ENCODE results near the gene NHS. TPM values are rescaled to one million over a fixed set of nuclear protein-coding genes. Genes with fewer than 3 reads are reported as not detected.

Gene NHS
- total RNA-seq, 1 donor from 2014 or later: 12.1 TPM

- peaks cover 2% of the 10 kb centered on the region for H3K36me3 Mint-ChIP-seq
- H3K4me3 Mint-ChIP-seq: no peak overlapping the region
- Histone ChIP-seq H4K20me1 (ENCODE audit: low read depth) (no peaks in the 10 kb centered on the region), H3K4me3 (no peak overlapping the region), H3K9me3 (ENCODE audit: low read depth) (no peaks in the 10 kb centered on the region), H3F3A (ENCODE audit: low read depth) (no peaks in the 10 kb centered on the region), H3K79me2 (ENCODE audit: low read depth) (no peaks in the 10 kb centered on the region), H3K27ac (no peak overlapping the region), H2AFZ (replicated peaks) (no peak overlapping the region), H3K9ac (no peak overlapping the region), H3K27me3 (no peaks in the 10 kb centered on the region), H3K4me1 (no peaks in the 10 kb centered on the region), H3K36me3 (no peaks in the 10 kb centered on the region), H3K4me2 (no peak overlapping the region)
- no peak overlapping the region for H3K27ac Mint-ChIP-seq
- no peak for DNase-seq (ENCODE audit: low spot score)
- no peaks in the 10 kb centered on the region for H3K9me3 Mint-ChIP-seq
- TF ChIP-seq EZH2 (IDR thresholded peaks at IDR 0.05) (no peak), CTCF (IDR thresholded peaks at IDR 0.05) (no peak), EZH2phosphoT487 (IDR thresholded peaks at IDR 0.05) (no peak)
- H3K4me1 Mint-ChIP-seq: peaks cover 2% of the 10 kb centered on the region
- H3K27me3 Mint-ChIP-seq (ENCODE audit: insufficient read depth, low read depth): no peaks in the 10 kb centered on the region
Observed at GRCh38 chrX:17644001-17644400, 269.0 kb downstream of the NHS start.

DNA sequence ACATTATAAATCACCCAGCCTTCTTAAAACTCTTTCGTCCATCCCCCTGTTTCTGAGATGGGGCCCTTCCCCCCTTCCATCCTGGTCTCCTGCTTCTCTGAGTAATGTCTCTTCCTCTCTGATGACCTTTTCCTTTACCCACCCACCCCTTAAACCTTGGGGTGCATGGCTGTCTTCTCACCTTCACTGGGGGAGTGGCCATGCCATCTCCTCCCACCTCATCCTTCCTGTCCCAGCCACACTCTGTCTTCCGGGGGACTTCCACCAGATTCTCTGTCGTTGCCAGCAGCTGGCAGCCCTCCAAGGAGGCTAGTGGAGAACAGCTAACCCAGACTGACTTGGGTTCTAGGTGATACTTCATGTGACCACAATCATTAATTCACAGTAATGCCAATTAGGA is 279.1 kb downstream of the NHS start:
- Histone ChIP-seq H3K36me3 (no peaks in the 10 kb centered on the region), H3K27ac (no peak overlapping the region), H3K79me2 (ENCODE audit: low read depth) (no peaks in the 10 kb centered on the region), H3K9me3 (ENCODE audit: low read depth) (no peaks in the 10 kb centered on the region), H3K4me1 (no peaks in the 10 kb centered on the region), H3K27me3 (peaks cover 42% of the 10 kb centered on the region), H3F3A (ENCODE audit: low read depth) (no peaks in the 10 kb centered on the region), H3K4me2 (no peak overlapping the region), H3K9ac (no peak overlapping the region), H4K20me1 (ENCODE audit: low read depth) (peaks cover 17% of the 10 kb centered on the region), H2AFZ (replicated peaks) (no peak overlapping the region), H3K4me3 (no peak overlapping the region)
- TF ChIP-seq EZH2phosphoT487 (IDR thresholded peaks at IDR 0.05): no peak
- no peak for TF ChIP-seq CTCF (IDR thresholded peaks at IDR 0.05)
- no peak for TF ChIP-seq EZH2 (IDR thresholded peaks at IDR 0.05)
- Mint-ChIP-seq H3K4me3 (no peak overlapping the region), H3K9me3 (no peaks in the 10 kb centered on the region), H3K36me3 (peaks cover 2% of the 10 kb centered on the region), H3K4me1 (peaks cover 12% of the 10 kb centered on the region), H3K27ac (no peak overlapping the region), H3K27me3 (ENCODE audit: insufficient read depth, low read depth) (peaks cover 15% of the 10 kb centered on the region)
- no peak for DNase-seq (ENCODE audit: low spot score)

- H3K27me3 ChIP-seq: peaks cover 42% of the 10 kb centered on the region
- TF ChIP-seq EZH2phosphoT487 (IDR thresholded peaks at IDR 0.05) (peak; percentile 40), EZH2 (IDR thresholded peaks at IDR 0.05) (peak; percentile 37), CTCF (IDR thresholded peaks at IDR 0.05) (no peak)
- H3K9ac ChIP-seq: no peak overlapping the region
- H2AFZ ChIP-seq (replicated peaks): peak overlapping the region; percentile 7
- H3K27ac Mint-ChIP-seq: no peak overlapping the region
- peaks cover under 1% of the 10 kb centered on the region for H3K36me3 Mint-ChIP-seq
- peak; percentile 52 for DNase-seq (ENCODE audit: low spot score)
- H3K27ac ChIP-seq: no peak overlapping the region
- H3K4me2 ChIP-seq: peak overlapping the region; percentile 84
- no peaks in the 10 kb centered on the region for H3F3A ChIP-seq (ENCODE audit: low read depth)
- peaks cover 12% of the 10 kb centered on the region for H3K4me1 Mint-ChIP-seq
- H3K4me3 ChIP-seq: peak overlapping the region; percentile 56
- H3K27me3 Mint-ChIP-seq (ENCODE audit: insufficient read depth, low read depth): peaks cover 15% of the 10 kb centered on the region
- H3K9me3 Mint-ChIP-seq: no peaks in the 10 kb centered on the region
- peaks cover 17% of the 10 kb centered on the region for H4K20me1 ChIP-seq (ENCODE audit: low read depth)
- peak overlapping the region; percentile 90 for H3K4me3 Mint-ChIP-seq
- H3K4me1 ChIP-seq: no peaks in the 10 kb centered on the region
- H3K79me2 ChIP-seq (ENCODE audit: low read depth): no peaks in the 10 kb centered on the region
- H3K36me3 ChIP-seq: no peaks in the 10 kb centered on the region
- H3K9me3 ChIP-seq (ENCODE audit: low read depth): no peaks in the 10 kb centered on the region
Observed at GRCh38 chrX:17655211-17656034, 280.4 kb downstream of the NHS start.

All from neural progenitor cell (in vitro differentiated cells).